BE2C (cell line): ENCODE measurements around the gene ASTN2.

Experiments
- DNase-seq: peaks from one replicate; pipeline ENCODE4 v3.0.0-alpha.2; 2020
- H3K27me3 ChIP-seq: fragments of 250-450 bp; sonication (Bioruptor Pico); 2 replicates; pipeline ENCODE4 v1.5.1; 2020; ENCODE audit warnings: mild to moderate bottlenecking
- H3K36me3 ChIP-seq: fragments of 250-450 bp; sonication (Bioruptor Pico); 2 replicates; pipeline ENCODE4 v1.5.1; 2020; ENCODE audit warnings: mild to moderate bottlenecking
- H3K4me1 ChIP-seq: fragments of 250-450 bp; sonication (Bioruptor Pico); 2 replicates; pipeline ENCODE4 v1.5.1; 2020
- H3K4me3 ChIP-seq: 2 replicates; pipeline ENCODE4 v1.5.1; 2011; ENCODE audit warnings: low read depth, low read length
- H3K9me3 ChIP-seq: fragments of 250-450 bp; sonication (Bioruptor Pico); 2 replicates; pipeline ENCODE4 v1.5.1; 2020
- CTCF ChIP-seq: IDR thresholded peaks from 2 replicates; pipeline ENCODE4 v1.5.1; 2012; ENCODE audit warnings: mild to moderate bottlenecking, low read depth, low read length

ASTN2 gene

GRCh38 chr9:116420993-116421538 lies 993.8 kb downstream of the ASTN2 start:
- Histone ChIP-seq H3K9me3 (no peaks in the 10 kb centered on the region), H3K36me3 (peaks cover 42% of the 10 kb centered on the region), H3K27me3 (no peaks in the 10 kb centered on the region), H3K4me1 (no peaks in the 10 kb centered on the region), H3K4me3 (no peak overlapping the region)
- no peak for DNase-seq
- no peak for TF ChIP-seq CTCF

DNA sequence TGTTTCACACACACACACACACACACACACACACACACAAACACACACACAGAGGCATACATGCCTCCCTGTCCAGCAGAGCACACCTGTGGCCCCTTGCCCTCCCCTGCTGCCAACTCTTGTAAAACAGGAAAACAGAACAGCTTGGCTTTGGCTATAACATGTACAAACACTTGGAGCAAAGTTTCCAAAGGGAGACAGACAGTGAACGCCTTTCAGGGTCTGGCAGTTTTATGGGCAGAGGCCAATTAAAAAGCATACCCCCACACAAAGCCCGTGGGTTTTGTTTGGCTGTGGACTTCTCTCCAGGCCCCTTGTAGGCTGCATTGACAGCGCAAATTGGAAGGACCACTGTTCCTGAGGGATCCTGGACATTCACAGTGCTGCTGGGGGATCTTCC lies 995.7 kb downstream of the ASTN2 start:
- Histone ChIP-seq H3K9me3 (no peaks in the 10 kb centered on the region), H3K27me3 (no peaks in the 10 kb centered on the region), H3K36me3 (peaks cover 41% of the 10 kb centered on the region), H3K4me1 (no peaks in the 10 kb centered on the region), H3K4me3 (no peak overlapping the region)
- TF ChIP-seq CTCF, result no peak
- no peak for DNase-seq

- H3K4me3 ChIP-seq, result no peak overlapping the region
- no peak for TF ChIP-seq CTCF
- H3K27me3 ChIP-seq, result no peaks in the 10 kb centered on the region
- H3K9me3 ChIP-seq, result no peaks in the 10 kb centered on the region
- H3K4me1 ChIP-seq, result no peaks in the 10 kb centered on the region
- DNase-seq, result no peak
- peaks cover 34% of the 10 kb centered on the region for H3K36me3 ChIP-seq
These were observed 997.4 kb downstream of the ASTN2 start for GRCh38 chr9:116417464-116417863.

GRCh38 chr9:116416421-116416820 lies 998.4 kb downstream of the ASTN2 start:
- Histone ChIP-seq H3K36me3 (peaks cover 32% of the 10 kb centered on the region), H3K27me3 (no peaks in the 10 kb centered on the region), H3K9me3 (no peaks in the 10 kb centered on the region), H3K4me1 (no peaks in the 10 kb centered on the region; the same call in 1 of the 2 replicates), H3K4me3 (no peak overlapping the region)
- TF ChIP-seq CTCF, result no peak
- no peak for DNase-seq

DNA sequence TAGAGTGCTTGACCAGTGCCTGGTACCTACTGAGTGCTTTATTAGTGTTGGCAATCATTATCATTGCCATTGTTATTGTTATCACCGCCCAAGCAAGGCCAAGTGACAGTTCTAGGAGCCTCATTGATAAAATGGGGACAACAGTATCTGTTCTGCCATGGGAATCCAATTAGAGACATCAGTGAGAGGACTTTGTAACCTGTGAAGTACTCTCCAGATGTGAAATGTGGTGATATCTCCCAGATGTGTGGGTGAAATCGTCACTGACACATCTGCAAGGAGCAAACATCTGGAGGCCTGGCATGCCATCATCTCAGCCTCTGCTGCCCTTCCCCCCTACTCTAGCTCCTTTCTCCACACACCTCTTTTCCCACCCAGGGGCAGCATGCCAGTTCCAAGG lies 1000.5 kb downstream of the ASTN2 start:
- Histone ChIP-seq H3K4me3 (no peak overlapping the region), H3K9me3 (no peaks in the 10 kb centered on the region), H3K36me3 (peaks cover 12% of the 10 kb centered on the region), H3K27me3 (no peaks in the 10 kb centered on the region), H3K4me1 (no peaks in the 10 kb centered on the region; the same call in 1 of the 2 replicates)
- no peak for TF ChIP-seq CTCF
- no peak for DNase-seq

GRCh38 chr9:116411506-116411905 lies 1003.4 kb downstream of the ASTN2 start:
- DNase-seq, result no peak
- no peaks in the 10 kb centered on the region for H3K27me3 ChIP-seq
- H3K4me3 ChIP-seq, result no peak overlapping the region
- H3K36me3 ChIP-seq, result peaks cover 6% of the 10 kb centered on the region; the same call in 1 of the 2 replicates
- TF ChIP-seq CTCF, result no peak
- H3K4me1 ChIP-seq, result no peaks in the 10 kb centered on the region; the same call in 1 of the 2 replicates
- no peaks in the 10 kb centered on the region for H3K9me3 ChIP-seq
